Subcutaneous adipose tissue (tissue), 4 donors: ENCODE data around the gene PPM1F. TPM values are rescaled to one million over a fixed set of nuclear protein-coding genes. Genes with fewer than 3 reads are reported as not detected.

Experiments
- total RNA-seq, 4 donors: library from RNA; depleted of rRNA; stranded (reverse); fragments of >200 nt; gene quantifications; one replicate each; pipeline ENCODE4 v1.1.0, GENCODE V29; 2016
- TF ChIP-seq, protein P1 (sequence below): fragments of 450-650 bp; IDR thresholded peaks from one replicate; pipeline ENCODE4 v1.5.1; 2016; ENCODE audit warnings: low read depth, mild to moderate bottlenecking, control low read depth, antibody characterized with exemption, moderate library complexity

PPM1F gene
- total RNA-seq, 4 donors from 2014 or later = 15.0 to 32.2 (median 20.2) TPM

GRCh38 chr22:21968452-21969129 is 15.9 kb upstream of the PPM1F start:
- TF ChIP-seq, protein P1, sequence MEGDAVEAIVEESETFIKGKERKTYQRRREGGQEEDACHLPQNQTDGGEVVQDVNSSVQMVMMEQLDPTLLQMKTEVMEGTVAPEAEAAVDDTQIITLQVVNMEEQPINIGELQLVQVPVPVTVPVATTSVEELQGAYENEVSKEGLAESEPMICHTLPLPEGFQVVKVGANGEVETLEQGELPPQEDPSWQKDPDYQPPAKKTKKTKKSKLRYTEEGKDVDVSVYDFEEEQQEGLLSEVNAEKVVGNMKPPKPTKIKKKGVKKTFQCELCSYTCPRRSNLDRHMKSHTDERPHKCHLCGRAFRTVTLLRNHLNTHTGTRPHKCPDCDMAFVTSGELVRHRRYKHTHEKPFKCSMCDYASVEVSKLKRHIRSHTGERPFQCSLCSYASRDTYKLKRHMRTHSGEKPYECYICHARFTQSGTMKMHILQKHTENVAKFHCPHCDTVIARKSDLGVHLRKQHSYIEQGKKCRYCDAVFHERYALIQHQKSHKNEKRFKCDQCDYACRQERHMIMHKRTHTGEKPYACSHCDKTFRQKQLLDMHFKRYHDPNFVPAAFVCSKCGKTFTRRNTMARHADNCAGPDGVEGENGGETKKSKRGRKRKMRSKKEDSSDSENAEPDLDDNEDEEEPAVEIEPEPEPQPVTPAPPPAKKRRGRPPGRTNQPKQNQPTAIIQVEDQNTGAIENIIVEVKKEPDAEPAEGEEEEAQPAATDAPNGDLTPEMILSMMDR = no peak

GRCh38 chr22:21967693-21968271 is 15.1 kb upstream of the PPM1F start:
- TF ChIP-seq, protein P1 = no peak

- TF ChIP-seq, protein P1 = no peak
Measured at GRCh38 chr22:21966643-21967516, 14.2 kb upstream of the PPM1F start.

- TF ChIP-seq, protein P1 = no peak
Measured at GRCh38 chr22:21965762-21966288, 13.2 kb upstream of the PPM1F start.

DNA sequence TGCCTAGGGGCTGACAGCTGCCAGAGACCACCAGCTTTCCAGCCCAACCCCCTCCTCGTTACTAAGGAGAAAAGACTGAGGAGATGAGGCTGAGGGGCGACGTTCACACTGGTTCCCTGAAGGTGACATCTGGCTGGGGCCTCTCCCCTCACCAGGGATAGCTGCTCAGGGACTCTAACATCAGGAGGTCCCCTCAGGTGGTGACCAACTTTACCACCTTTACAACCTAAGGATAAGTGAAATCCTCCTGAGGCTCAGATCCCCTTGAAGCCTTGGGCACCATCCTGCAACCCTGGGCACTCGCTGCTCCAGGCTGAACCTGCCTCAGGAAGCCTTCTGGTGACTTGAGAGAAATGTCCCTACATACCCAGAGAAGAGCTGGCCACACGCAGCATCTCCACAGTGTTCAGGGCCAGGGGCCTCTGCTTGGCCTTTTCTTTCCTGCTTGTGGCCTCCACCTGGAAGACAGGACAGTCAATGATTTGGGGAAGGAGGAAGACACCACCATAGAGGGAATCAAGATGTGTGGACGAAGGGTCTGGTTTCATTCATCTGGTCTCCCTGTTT is 12.4 kb upstream of the PPM1F start:
- TF ChIP-seq, protein P1 = no peak

GRCh38 chr22:21964234-21964633 is 11.6 kb upstream of the PPM1F start:
- TF ChIP-seq, protein P1 = no peak

DNA sequence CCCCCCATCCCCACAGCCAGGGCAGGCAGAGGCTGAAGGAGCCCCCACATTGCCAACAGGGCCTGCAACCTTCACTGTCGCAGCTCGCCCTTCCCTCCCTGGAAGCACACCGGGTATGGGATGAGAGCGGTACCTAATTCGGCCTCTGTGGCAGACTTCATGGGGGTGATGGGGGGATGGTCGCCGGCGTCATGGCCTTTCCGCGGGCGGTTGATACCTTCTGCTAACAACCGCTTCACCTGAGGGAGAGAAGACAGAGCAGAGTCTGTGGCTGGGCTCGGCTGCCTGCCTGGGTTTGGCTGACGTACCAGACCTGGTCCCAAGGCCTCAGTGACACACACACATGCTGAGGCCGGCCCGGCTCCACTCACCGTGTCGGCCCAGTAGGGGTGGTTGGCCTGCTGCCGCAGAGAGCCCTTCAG is 11.2 kb upstream of the PPM1F start:
- TF ChIP-seq, protein P1 = no peak
